ENCODE data around the gene ZDHHC3. TPM values are rescaled to one million over a fixed set of nuclear protein-coding genes. Genes with fewer than 3 reads are reported as not detected.

Gene ZDHHC3
- total and polyA plus RNA-seq, 2 experiments from 2014 or later = 43.8 to 50.2 TPM

- H3K4me3 ChIP-seq = no peak overlapping the region
- H3K4me1 ChIP-seq (ENCODE audit: low read depth) = no peaks in the 10 kb centered on the region
- peak in 1 of 2 donors; percentile 95 for DNase-seq (ENCODE audit: low read depth in 1 of 2, low spot score in 1 of 2)
- H3K27ac ChIP-seq = no peak overlapping the region
- TF ChIP-seq CTCF (IDR thresholded peaks at IDR 0.05; ENCODE audit: low read depth, low read length) = no peak
- no peaks in the 10 kb centered on the region for H3K9me3 ChIP-seq (ENCODE audit: low read depth)
- no peaks in the 10 kb centered on the region for H3K27me3 ChIP-seq
- H3K36me3 ChIP-seq = no peaks in the 10 kb centered on the region
These were observed 92.0 kb downstream of the ZDHHC3 start for GRCh38 chr3:44883999-44884431.

- Histone ChIP-seq H3K4me3 (no peak overlapping the region), H3K36me3 (no peaks in the 10 kb centered on the region), H3K27ac (no peak overlapping the region), H3K27me3 (no peaks in the 10 kb centered on the region), H3K4me1 (ENCODE audit: low read depth) (no peaks in the 10 kb centered on the region), H3K9me3 (ENCODE audit: low read depth) (no peaks in the 10 kb centered on the region)
- no peak for DNase-seq (ENCODE audit: low read depth in 1 of 2, low spot score in 1 of 2)
- no peak for TF ChIP-seq CTCF (IDR thresholded peaks at IDR 0.05; ENCODE audit: low read depth, low read length)
These were observed 92.6 kb downstream of the ZDHHC3 start for GRCh38 chr3:44883213-44883955.

GRCh38 chr3:44880284-44880683 is 95.7 kb downstream of the ZDHHC3 start:
- Histone ChIP-seq H3K4me3 (no peak overlapping the region), H3K27me3 (no peaks in the 10 kb centered on the region), H3K4me1 (ENCODE audit: low read depth) (no peaks in the 10 kb centered on the region), H3K27ac (no peak overlapping the region), H3K36me3 (no peaks in the 10 kb centered on the region), H3K9me3 (ENCODE audit: low read depth) (no peaks in the 10 kb centered on the region)
- no peak for DNase-seq (ENCODE audit: low read depth in 1 of 2, low spot score in 1 of 2)
- TF ChIP-seq CTCF (IDR thresholded peaks at IDR 0.05; ENCODE audit: low read depth, low read length) = no peak

- H3K36me3 ChIP-seq = no peaks in the 10 kb centered on the region
- TF ChIP-seq CTCF (IDR thresholded peaks at IDR 0.05; ENCODE audit: low read depth, low read length) = no peak
- DNase-seq (ENCODE audit: low read depth in 1 of 2, low spot score in 1 of 2) = no peak
- no peaks in the 10 kb centered on the region for H3K4me1 ChIP-seq (ENCODE audit: low read depth)
- no peak overlapping the region for H3K27ac ChIP-seq
- H3K4me3 ChIP-seq = no peak overlapping the region
- H3K9me3 ChIP-seq (ENCODE audit: low read depth) = no peaks in the 10 kb centered on the region
- no peaks in the 10 kb centered on the region for H3K27me3 ChIP-seq
These were observed 98.6 kb downstream of the ZDHHC3 start for GRCh38 chr3:44877333-44877732.

- H3K27ac ChIP-seq = no peak overlapping the region
- H3K9me3 ChIP-seq (ENCODE audit: low read depth) = no peaks in the 10 kb centered on the region
- no peak for TF ChIP-seq CTCF (IDR thresholded peaks at IDR 0.05; ENCODE audit: low read depth, low read length)
- no peak for DNase-seq (ENCODE audit: low read depth in 1 of 2, low spot score in 1 of 2)
- no peaks in the 10 kb centered on the region for H3K36me3 ChIP-seq
- no peak overlapping the region for H3K4me3 ChIP-seq
- H3K27me3 ChIP-seq = no peaks in the 10 kb centered on the region
- H3K4me1 ChIP-seq (ENCODE audit: low read depth) = no peaks in the 10 kb centered on the region
These were observed 100.4 kb downstream of the ZDHHC3 start for GRCh38 chr3:44875596-44875995.

Other genes starting within 250 kb of the ZDHHC3 start
- gene ZNF501, start 246.5 kb downstream of the ZDHHC3 start, total RNA-seq = 4.8 and 11.5 TPM in 2 replicates
- gene ZNF501, start 246.5 kb downstream of the ZDHHC3 start, polyA plus RNA-seq = 4.7 and 5.4 TPM in 2 replicates
- 30.4 and 33.7 TPM in 2 replicates for gene KIAA1143, start 214.6 kb downstream of the ZDHHC3 start, total RNA-seq
- 20.9 and 24.2 TPM in 2 replicates for gene KIAA1143, start 214.6 kb downstream of the ZDHHC3 start, polyA plus RNA-seq
- 1.4 and 6.4 TPM in 2 replicates for gene KIF15, start 214.4 kb downstream of the ZDHHC3 start, total RNA-seq
- 2.7 and 3.0 TPM in 2 replicates for gene KIF15, start 214.4 kb downstream of the ZDHHC3 start, polyA plus RNA-seq
- 25.5 and 27.3 TPM in 2 replicates for gene TMEM42, start 114.3 kb downstream of the ZDHHC3 start, total RNA-seq
- gene TMEM42, start 114.3 kb downstream of the ZDHHC3 start, polyA plus RNA-seq = 38.8 and 39.6 TPM in 2 replicates
- not detected in 2 replicates for gene TGM4, start 101.6 kb downstream of the ZDHHC3 start, total RNA-seq
- gene TGM4, start 101.6 kb downstream of the ZDHHC3 start, polyA plus RNA-seq = 0.84 TPM in 1 of 2 replicates, not detected in the other
- gene EXOSC7, start 70 bp upstream of the ZDHHC3 start, total RNA-seq = 47.7 and 61.1 TPM in 2 replicates
- 66.9 and 70.4 TPM in 2 replicates for gene EXOSC7, start 70 bp upstream of the ZDHHC3 start, polyA plus RNA-seq
- 1.3 TPM in 1 of 2 replicates, not detected in the other for gene CLEC3B, start 50.1 kb upstream of the ZDHHC3 start, total RNA-seq
- gene CLEC3B, start 50.1 kb upstream of the ZDHHC3 start, polyA plus RNA-seq = 0.21 and 1.6 TPM in 2 replicates
- 0.04 and 0.12 TPM in 2 replicates for gene CDCP1, start 170.2 kb upstream of the ZDHHC3 start, total RNA-seq
- gene CDCP1, start 170.2 kb upstream of the ZDHHC3 start, polyA plus RNA-seq = 0.24 TPM in 1 of 2 replicates, not detected in the other

Measured in cardiac muscle cell (in vitro differentiated cells and primary cell).